HEK293T (cell line): ENCODE results near the gene FJX1.
"Not testable (repeated sequence)": the region's sequence is repeated elsewhere in the genome, so short reads cannot be mapped to it uniquely, and the experiment has no call there.

ENCODE experiments used
- ARNT ChIP-seq: fragments of 450-650 bp; IDR thresholded peaks from 2 replicates; pipeline ENCODE4 v1.6.1; 2017; ENCODE audit warnings: mild to moderate bottlenecking
- ELF4 ChIP-seq: fragments of 450-650 bp; IDR thresholded peaks from 2 replicates; pipeline ENCODE4 v1.6.1; 2017; ENCODE audit warnings: antibody characterized with exemption
- FOXK2 ChIP-seq: fragments of 450-650 bp; IDR thresholded peaks from 2 replicates; pipeline ENCODE4 v1.6.1; 2016; ENCODE audit warnings: mild to moderate bottlenecking
- FOXM1 ChIP-seq: fragments of 450-650 bp; IDR thresholded peaks from 2 replicates; pipeline ENCODE4 v1.6.1; 2017; ENCODE audit warnings: mild to moderate bottlenecking, borderline replicate concordance
- ZNF384 ChIP-seq: fragments of 450-650 bp; IDR thresholded peaks from 2 replicates; pipeline ENCODE4 v1.6.1; 2016

DNA sequence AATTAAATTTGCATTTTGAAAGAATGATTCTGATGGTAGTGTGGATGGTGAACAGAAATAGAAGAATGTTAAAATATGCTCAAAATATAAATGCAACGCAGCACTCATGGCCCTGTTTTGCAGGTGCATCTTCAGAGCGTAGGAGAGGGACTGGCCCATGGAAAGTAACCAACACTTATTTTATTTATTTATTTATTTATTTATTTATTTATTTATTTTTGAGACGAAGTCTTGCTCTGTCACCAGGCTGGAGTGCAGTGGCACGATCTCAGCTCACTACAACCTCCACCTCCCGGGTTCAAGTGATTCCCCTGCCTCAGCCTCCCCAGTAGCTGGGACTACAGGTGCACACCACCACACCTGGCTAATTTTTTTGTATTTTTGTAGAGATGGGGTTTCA is 34.5 kb downstream of the FJX1 start:
- TF ChIP-seq ZNF384, FOXK2, FOXM1, ELF4, ARNT: not testable (repeated sequence)
